ENCODE results near the gene FCER2. TPM values are rescaled to one million over a fixed set of nuclear protein-coding genes. Genes with fewer than 3 reads are reported as not detected.

The FCER2 gene
- total and polyA plus RNA-seq, 2 of the 4 experiments (the other 2 are of a cell fraction): not detected

DNA sequence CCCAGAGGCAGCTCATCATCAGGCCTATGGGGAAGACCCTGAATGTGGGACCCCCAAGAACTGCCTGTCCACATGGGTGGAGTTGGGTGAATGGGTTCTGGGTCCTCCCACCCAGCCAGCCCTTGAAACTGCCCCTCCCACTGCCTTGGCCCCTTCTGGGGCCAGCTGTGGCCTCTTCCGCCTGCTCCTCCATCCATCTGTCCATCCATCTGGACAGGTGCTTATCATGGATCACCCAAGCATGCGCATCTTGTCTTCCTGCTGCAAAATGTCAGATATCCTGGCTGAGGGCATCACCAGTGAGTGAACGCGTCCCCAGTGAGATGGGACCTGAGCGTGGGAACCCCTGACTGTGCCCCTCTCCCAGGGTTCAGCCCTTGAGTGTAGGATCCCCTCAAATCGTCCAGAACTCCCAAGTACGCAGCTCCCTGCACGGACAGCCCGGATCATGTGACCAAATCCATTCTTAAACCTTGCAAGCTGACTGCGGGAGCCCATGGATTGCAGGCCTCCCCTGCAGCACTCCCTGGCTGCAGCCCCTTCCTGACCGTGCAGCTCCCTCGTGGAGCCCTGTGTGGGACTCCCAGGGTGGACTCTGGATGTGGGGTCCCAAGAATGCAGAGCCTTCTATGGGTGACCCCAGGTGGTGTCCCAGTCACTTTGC, 63.0 kb downstream of the FCER2 start:
- POLR2A ChIA-PET (ENCODE audit: unreplicated experiment): no interaction called here
- CTCF ChIA-PET: interaction anchor here (1.2 kb wide), 1 partner anchor 14 kb away, joined by 3 read pairs; no protein-coding TSS in a partner anchor
- DNase-seq (no peak), ATAC-seq (ENCODE audit: low read depth) (no peak)
- H2BK120ac ChIP-seq (ENCODE audit: low read depth, low read length): no peak overlapping the region
- peak overlapping the region; percentile 28 for H2AK9ac ChIP-seq (replicated peaks; ENCODE audit: low read depth, low read length, poor library complexity)
- WGBS, 2 experiments (ENCODE audit: extremely low coverage in 2 of 2, insufficient read length in 1 of 2): 71% methylated on average over 7 of the region's 12 CpGs; no CpG with 5 or more reads in 1 of the 2 experiments
- peaks cover 12% of the 10 kb centered on the region for H3K9me1 ChIP-seq (ENCODE audit: insufficient read depth, low read length)
- no peak overlapping the region for H3K18ac ChIP-seq (ENCODE audit: low read depth, low read length)
- H4K20me1 ChIP-seq (ENCODE audit: insufficient read depth, low read length): peaks cover 5% of the 10 kb centered on the region; the same call in 1 of the 2 replicates
- no peak overlapping the region for H2AFZ ChIP-seq (replicated peaks; ENCODE audit: low read length, poor library complexity)
- dilution Hi-C loops (cut with HindIII; ENCODE audit: low sequenced_read_pairs, unreplicated experiment): no loop called here
- H3K14ac ChIP-seq (replicated peaks; ENCODE audit: low read depth, low read length): no peak overlapping the region
- H3K4ac ChIP-seq (ENCODE audit: low read depth, low read length): no peak overlapping the region
- H3K36me3 ChIP-seq (ENCODE audit: control insufficient read depth, insufficient read depth, low read length): no peaks in the 10 kb centered on the region
- no peak overlapping the region for H4K8ac ChIP-seq (ENCODE audit: low read depth in 2 of 2, low read length in 2 of 2)
- no peaks in the 10 kb centered on the region for H3K9me3 ChIP-seq (ENCODE audit: control insufficient read depth, insufficient read depth, low read length)
- no peak overlapping the region for H2BK15ac ChIP-seq (ENCODE audit: low read depth, low read length)
- TF ChIP-seq MXI1 (IDR thresholded peaks at IDR 0.05; ENCODE audit: borderline replicate concordance, low read depth, low read length) (no peak), SMC3 (IDR thresholded peaks at IDR 0.05; ENCODE audit: low read depth, low read length) (no peak), POLR2A (IDR thresholded peaks at IDR 0.05; ENCODE audit: low read depth, low read length) (no peak), CEBPB (IDR thresholded peaks at IDR 0.05; ENCODE audit: low read depth, low read length) (no peak), RCOR1 (IDR thresholded peaks at IDR 0.05; ENCODE audit: insufficient replicate concordance, low read length) (no peak), RAD21 (IDR thresholded peaks at IDR 0.05; ENCODE audit: low read length) (no peak), BHLHE40 (IDR thresholded peaks at IDR 0.05; ENCODE audit: low read depth, low read length) (no peak)
- TF ChIP-seq, protein P1, sequence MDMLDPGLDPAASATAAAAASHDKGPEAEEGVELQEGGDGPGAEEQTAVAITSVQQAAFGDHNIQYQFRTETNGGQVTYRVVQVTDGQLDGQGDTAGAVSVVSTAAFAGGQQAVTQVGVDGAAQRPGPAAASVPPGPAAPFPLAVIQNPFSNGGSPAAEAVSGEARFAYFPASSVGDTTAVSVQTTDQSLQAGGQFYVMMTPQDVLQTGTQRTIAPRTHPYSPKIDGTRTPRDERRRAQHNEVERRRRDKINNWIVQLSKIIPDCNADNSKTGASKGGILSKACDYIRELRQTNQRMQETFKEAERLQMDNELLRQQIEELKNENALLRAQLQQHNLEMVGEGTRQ (IDR thresholded peaks at IDR 0.05; ENCODE audit: low read depth, low read length): no peak
- TF ChIP-seq, protein P2, sequence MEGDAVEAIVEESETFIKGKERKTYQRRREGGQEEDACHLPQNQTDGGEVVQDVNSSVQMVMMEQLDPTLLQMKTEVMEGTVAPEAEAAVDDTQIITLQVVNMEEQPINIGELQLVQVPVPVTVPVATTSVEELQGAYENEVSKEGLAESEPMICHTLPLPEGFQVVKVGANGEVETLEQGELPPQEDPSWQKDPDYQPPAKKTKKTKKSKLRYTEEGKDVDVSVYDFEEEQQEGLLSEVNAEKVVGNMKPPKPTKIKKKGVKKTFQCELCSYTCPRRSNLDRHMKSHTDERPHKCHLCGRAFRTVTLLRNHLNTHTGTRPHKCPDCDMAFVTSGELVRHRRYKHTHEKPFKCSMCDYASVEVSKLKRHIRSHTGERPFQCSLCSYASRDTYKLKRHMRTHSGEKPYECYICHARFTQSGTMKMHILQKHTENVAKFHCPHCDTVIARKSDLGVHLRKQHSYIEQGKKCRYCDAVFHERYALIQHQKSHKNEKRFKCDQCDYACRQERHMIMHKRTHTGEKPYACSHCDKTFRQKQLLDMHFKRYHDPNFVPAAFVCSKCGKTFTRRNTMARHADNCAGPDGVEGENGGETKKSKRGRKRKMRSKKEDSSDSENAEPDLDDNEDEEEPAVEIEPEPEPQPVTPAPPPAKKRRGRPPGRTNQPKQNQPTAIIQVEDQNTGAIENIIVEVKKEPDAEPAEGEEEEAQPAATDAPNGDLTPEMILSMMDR (conservative IDR thresholded peaks at IDR 0.05; ENCODE audit: low read depth, low read length): no peak
- no TSS peak for BruUV-seq (replicated peaks)
- H4K5ac ChIP-seq (ENCODE audit: low read depth, low read length): no peak overlapping the region
- no peak overlapping the region for H4K91ac ChIP-seq (ENCODE audit: insufficient read depth, low read depth, low read length)
- H3K4me1 ChIP-seq (ENCODE audit: control insufficient read depth, insufficient read depth, low read length): no peaks in the 10 kb centered on the region
- H3K4me3 ChIP-seq (ENCODE audit: insufficient read depth, low read depth, low read length): no peak overlapping the region
- peaks cover 14% of the 10 kb centered on the region; the same call in 1 of the 2 replicates for H3K27me3 ChIP-seq (ENCODE audit: control insufficient read depth, insufficient read depth, low read length)
- intact Hi-C loops (cut with micrococcal nuclease): no loop called here
- no peak overlapping the region for H2BK20ac ChIP-seq (ENCODE audit: low read depth, low read length)
- H2AK5ac ChIP-seq (ENCODE audit: low read depth, low read length): no peak overlapping the region
- H3K79me1 ChIP-seq (ENCODE audit: low read depth in 1 of 2, low read length in 2 of 2): no peaks in the 10 kb centered on the region
- H3K4me2 ChIP-seq (ENCODE audit: low read depth, low read length): no peak overlapping the region
- no peak overlapping the region for H3K56ac ChIP-seq (ENCODE audit: extremely low read depth, insufficient read depth, low read length)
- H3K27ac ChIP-seq (ENCODE audit: insufficient read depth, low read length): no peak overlapping the region
- H3K23ac ChIP-seq (ENCODE audit: low read depth, low read length): no peak overlapping the region
- in situ Hi-C loops (cut with MboI; ENCODE audit: low sequenced_read_pairs): no loop called here
- no peak overlapping the region for H2BK5ac ChIP-seq (ENCODE audit: low read depth, low read length, poor library complexity, severe bottlenecking)
- H3K9ac ChIP-seq (ENCODE audit: low read depth, low read length): no peak overlapping the region
